KMS-11 (cell line): ENCODE measurements around the gene SRSF4.

Source experiments
- H2AFZ ChIP-seq: fragments of 200-600 bp; sonication (generic); 2 replicates; pipeline ENCODE4 v1.6.1; 2016; ENCODE audit warnings: antibody characterized with exemption, mixed run types, low read depth
- H3K27ac ChIP-seq: fragments of 200-600 bp; sonication (generic); 2 replicates; pipeline ENCODE4 v1.6.1; 2016; ENCODE audit warnings: mild to moderate bottlenecking, mixed run types
- H3K27me3 ChIP-seq: fragments of 200-600 bp; sonication (generic); 2 replicates; pipeline ENCODE4 v1.6.1; 2017; ENCODE audit warnings: mild to moderate bottlenecking, low read depth, mixed run types, moderate library complexity; ENCODE audit not compliant: insufficient read depth
- H3K36me3 ChIP-seq: fragments of 200-600 bp; sonication (generic); 2 replicates; pipeline ENCODE4 v1.6.1; 2017; ENCODE audit warnings: mild to moderate bottlenecking, mixed run types; ENCODE audit not compliant: insufficient read depth
- H3K4me1 ChIP-seq: fragments of 200-600 bp; sonication (generic); 2 replicates; pipeline ENCODE4 v1.6.1; 2016; ENCODE audit warnings: mild to moderate bottlenecking, low read depth, mixed run types; ENCODE audit not compliant: poor library complexity, severe bottlenecking
- H3K4me2 ChIP-seq: fragments of 200-600 bp; sonication (generic); 2 replicates; pipeline ENCODE4 v1.7.0; 2016; ENCODE audit warnings: mild to moderate bottlenecking, mixed run types
- H3K4me3 ChIP-seq: fragments of 200-600 bp; sonication (generic); IDR thresholded peaks from 2 replicates; pipeline ENCODE4 v1.6.1; 2017; ENCODE audit warnings: low read depth, low read length, mixed read lengths; ENCODE audit not compliant: insufficient read depth
- H3K79me2 ChIP-seq: fragments of 200-600 bp; sonication (generic); 2 replicates; pipeline ENCODE4 v1.6.1; 2016; ENCODE audit warnings: low read depth, mixed run types; ENCODE audit not compliant: insufficient read depth
- H3K9ac ChIP-seq: fragments of 200-600 bp; sonication (generic); 2 replicates; pipeline ENCODE4 v1.6.1; 2016; ENCODE audit warnings: mild to moderate bottlenecking, mixed run types
- H4K20me1 ChIP-seq: fragments of 200-600 bp; sonication (generic); 2 replicates; pipeline ENCODE4 v1.6.1; 2016; ENCODE audit warnings: mild to moderate bottlenecking, mixed run types; ENCODE audit not compliant: insufficient read depth
- CTCF ChIP-seq: fragments of 200-600 bp; sonication (generic); conservative IDR thresholded peaks from 2 replicates; pipeline ENCODE4 v1.6.1; 2017; ENCODE audit warnings: low read depth, mild to moderate bottlenecking, antibody characterized with exemption, low read length, moderate library complexity, mixed read lengths

The SRSF4 gene

GRCh38 chr1:29169976-29170375 lies 11.7 kb downstream of the SRSF4 start:
- no peak overlapping the region for H3K27ac ChIP-seq
- peaks cover 47% of the 10 kb centered on the region for H4K20me1 ChIP-seq
- peaks cover 3% of the 10 kb centered on the region; the same call in 1 of the 2 replicates for H3K36me3 ChIP-seq
- H3K4me3 ChIP-seq, result no peak overlapping the region
- H3K79me2 ChIP-seq, result peaks cover 94% of the 10 kb centered on the region
- H3K4me2 ChIP-seq, result no peak overlapping the region
- H3K27me3 ChIP-seq, result no peaks in the 10 kb centered on the region
- H2AFZ ChIP-seq, result no peak overlapping the region
- H3K9ac ChIP-seq, result no peak overlapping the region
- peaks cover 27% of the 10 kb centered on the region for H3K4me1 ChIP-seq
- TF ChIP-seq CTCF, result no peak

- H3K4me3 ChIP-seq, result no peak overlapping the region
- H3K27ac ChIP-seq, result no peak overlapping the region
- no peaks in the 10 kb centered on the region for H3K27me3 ChIP-seq
- peaks cover 3% of the 10 kb centered on the region; the same call in 1 of the 2 replicates for H3K36me3 ChIP-seq
- H3K4me2 ChIP-seq, result no peak overlapping the region
- no peak overlapping the region for H2AFZ ChIP-seq
- peaks cover 27% of the 10 kb centered on the region for H3K4me1 ChIP-seq
- TF ChIP-seq CTCF, result no peak
- peaks cover 41% of the 10 kb centered on the region for H4K20me1 ChIP-seq
- no peak overlapping the region for H3K9ac ChIP-seq
- H3K79me2 ChIP-seq, result peaks cover 94% of the 10 kb centered on the region
Observed at GRCh38 chr1:29167904-29168303, 13.8 kb downstream of the SRSF4 start.

- Histone ChIP-seq H3K79me2 (peaks cover 91% of the 10 kb centered on the region), H3K27me3 (no peaks in the 10 kb centered on the region), H3K36me3 (peaks cover 3% of the 10 kb centered on the region; the same call in 1 of the 2 replicates), H2AFZ (no peak overlapping the region), H3K4me3 (no peak overlapping the region), H4K20me1 (peaks cover 26% of the 10 kb centered on the region), H3K4me2 (no peak overlapping the region), H3K27ac (no peak overlapping the region), H3K9ac (no peak overlapping the region), H3K4me1 (peaks cover 14% of the 10 kb centered on the region)
- no peak for TF ChIP-seq CTCF
Observed at GRCh38 chr1:29166291-29166878, 15.3 kb downstream of the SRSF4 start.

GRCh38 chr1:29164588-29164987 lies 17.1 kb downstream of the SRSF4 start:
- Histone ChIP-seq H3K27me3 (no peaks in the 10 kb centered on the region), H3K9ac (no peak overlapping the region), H3K79me2 (peaks cover 84% of the 10 kb centered on the region), H2AFZ (no peak overlapping the region), H3K27ac (no peak overlapping the region), H3K36me3 (peaks cover 3% of the 10 kb centered on the region; the same call in 1 of the 2 replicates), H3K4me2 (no peak overlapping the region), H3K4me3 (no peak overlapping the region), H3K4me1 (peaks cover 5% of the 10 kb centered on the region), H4K20me1 (peaks cover 21% of the 10 kb centered on the region)
- TF ChIP-seq CTCF, result no peak
